Loucy (cell line): ENCODE results near the gene HIVEP1.

ENCODE experiments used
- EZH2phosphoT487 ChIP-seq: fragments of 200-600 bp; IDR thresholded peaks from 2 replicates; pipeline ENCODE4 v1.6.1; 2018; ENCODE audit warnings: antibody characterized with exemption, mild to moderate bottlenecking, moderate library complexity, borderline replicate concordance
- TF ChIP-seq, protein P1 (sequence below): fragments of 200-600 bp; sonication (generic); conservative IDR thresholded peaks from 2 replicates; pipeline ENCODE4 v1.5.1; 2014; ENCODE audit warnings: mild to moderate bottlenecking, antibody characterized with exemption, low read length

DNA sequence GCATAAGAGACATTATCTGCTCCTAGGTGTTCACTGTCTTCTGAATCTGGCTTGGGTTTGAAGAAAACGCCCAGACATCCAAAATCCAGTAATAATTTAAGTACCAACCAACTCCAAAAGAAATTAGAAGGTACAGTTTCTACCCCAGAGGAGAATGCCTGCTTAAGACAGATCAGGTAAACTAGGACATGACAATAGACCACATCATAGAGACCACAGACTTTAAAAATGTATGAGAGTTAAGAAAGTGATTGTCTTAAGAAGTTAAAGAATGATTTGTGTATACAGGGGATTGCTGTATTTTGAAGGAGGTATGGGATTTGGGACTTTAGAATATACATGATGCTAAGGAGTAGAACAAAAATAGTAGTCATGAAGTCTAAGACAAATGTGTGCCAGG, 157.3 kb downstream of the HIVEP1 start:
- TF ChIP-seq, protein P1, sequence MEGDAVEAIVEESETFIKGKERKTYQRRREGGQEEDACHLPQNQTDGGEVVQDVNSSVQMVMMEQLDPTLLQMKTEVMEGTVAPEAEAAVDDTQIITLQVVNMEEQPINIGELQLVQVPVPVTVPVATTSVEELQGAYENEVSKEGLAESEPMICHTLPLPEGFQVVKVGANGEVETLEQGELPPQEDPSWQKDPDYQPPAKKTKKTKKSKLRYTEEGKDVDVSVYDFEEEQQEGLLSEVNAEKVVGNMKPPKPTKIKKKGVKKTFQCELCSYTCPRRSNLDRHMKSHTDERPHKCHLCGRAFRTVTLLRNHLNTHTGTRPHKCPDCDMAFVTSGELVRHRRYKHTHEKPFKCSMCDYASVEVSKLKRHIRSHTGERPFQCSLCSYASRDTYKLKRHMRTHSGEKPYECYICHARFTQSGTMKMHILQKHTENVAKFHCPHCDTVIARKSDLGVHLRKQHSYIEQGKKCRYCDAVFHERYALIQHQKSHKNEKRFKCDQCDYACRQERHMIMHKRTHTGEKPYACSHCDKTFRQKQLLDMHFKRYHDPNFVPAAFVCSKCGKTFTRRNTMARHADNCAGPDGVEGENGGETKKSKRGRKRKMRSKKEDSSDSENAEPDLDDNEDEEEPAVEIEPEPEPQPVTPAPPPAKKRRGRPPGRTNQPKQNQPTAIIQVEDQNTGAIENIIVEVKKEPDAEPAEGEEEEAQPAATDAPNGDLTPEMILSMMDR, result no peak
- no peak for TF ChIP-seq EZH2phosphoT487
